Measurements from ENCODE around the gene RBMX2. TPM values are rescaled to one million over a fixed set of nuclear protein-coding genes. Genes with fewer than 3 reads are reported as not detected.

The RBMX2 gene
- total and polyA plus RNA-seq, 2 of the 13 experiments (the other 11 are each of a cell fraction or from before 2014, with no cell fraction given) = 13.9 to 24.4 TPM

DNA sequence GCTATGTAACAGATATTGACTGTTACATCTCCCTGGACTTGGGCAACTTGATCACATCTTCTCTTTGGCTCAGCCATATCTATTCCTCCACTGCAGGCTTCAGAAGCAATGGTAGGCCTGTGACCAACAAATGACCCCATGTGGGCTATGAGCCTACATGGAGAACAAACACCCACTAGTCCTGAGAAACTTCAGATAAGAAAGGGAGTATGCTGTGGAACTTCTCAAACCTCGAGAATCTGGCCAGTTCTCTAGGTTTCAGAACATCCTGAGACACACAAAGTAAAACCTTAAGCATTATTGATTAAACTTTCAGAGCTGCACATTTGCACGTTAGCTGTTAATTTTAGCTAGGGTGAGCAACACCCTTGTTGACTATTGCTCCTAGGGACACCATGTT lies 16.3 kb downstream of the RBMX2 start:
- no peak overlapping the region for H3K27ac ChIP-seq (ENCODE audit: extremely low read length, insufficient read depth, low read length)
- H3K27me3 ChIP-seq (ENCODE audit: control insufficient read depth in 1 of 2, insufficient read depth in 2 of 2, low read length in 2 of 2) = no peaks in the 10 kb centered on the region
- no peaks in the 10 kb centered on the region for H3K9me3 ChIP-seq (ENCODE audit: low read length)
- no peak overlapping the region for H3K9ac ChIP-seq (ENCODE audit: insufficient read depth, low read depth, low read length)
- H3K4me3 ChIP-seq (replicated peaks in 1 of 3; ENCODE audit: insufficient read depth in 1 of 3, low read depth in 2 of 3, low read length in 3 of 3) = no peak overlapping the region
- H3K4me1 ChIP-seq (ENCODE audit: insufficient read depth, low read length) = no peaks in the 10 kb centered on the region
- H4K20me1 ChIP-seq (ENCODE audit: insufficient read depth, low read length) = no peaks in the 10 kb centered on the region
- no TSS peak for BruUV-seq (replicated peaks)
- H3K36me3 ChIP-seq (replicated peaks in 1 of 2; ENCODE audit: control insufficient read depth in 1 of 2, insufficient read depth in 2 of 2, low read length in 2 of 2) = no peaks in the 10 kb centered on the region
- intact Hi-C loops (cut with micrococcal nuclease; ENCODE audit: unreplicated experiment) = no loop called here
- WGBS (ENCODE audit: low lambda C conversion rate) = 17% methylated on average over 1 of the region's 2 CpGs
- POLR2A ChIA-PET = interaction anchor here (0.6 kb wide), 1 partner anchor 257 kb away, joined by 3 read pairs; no protein-coding TSS in a partner anchor
- TF ChIP-seq, protein P1, sequence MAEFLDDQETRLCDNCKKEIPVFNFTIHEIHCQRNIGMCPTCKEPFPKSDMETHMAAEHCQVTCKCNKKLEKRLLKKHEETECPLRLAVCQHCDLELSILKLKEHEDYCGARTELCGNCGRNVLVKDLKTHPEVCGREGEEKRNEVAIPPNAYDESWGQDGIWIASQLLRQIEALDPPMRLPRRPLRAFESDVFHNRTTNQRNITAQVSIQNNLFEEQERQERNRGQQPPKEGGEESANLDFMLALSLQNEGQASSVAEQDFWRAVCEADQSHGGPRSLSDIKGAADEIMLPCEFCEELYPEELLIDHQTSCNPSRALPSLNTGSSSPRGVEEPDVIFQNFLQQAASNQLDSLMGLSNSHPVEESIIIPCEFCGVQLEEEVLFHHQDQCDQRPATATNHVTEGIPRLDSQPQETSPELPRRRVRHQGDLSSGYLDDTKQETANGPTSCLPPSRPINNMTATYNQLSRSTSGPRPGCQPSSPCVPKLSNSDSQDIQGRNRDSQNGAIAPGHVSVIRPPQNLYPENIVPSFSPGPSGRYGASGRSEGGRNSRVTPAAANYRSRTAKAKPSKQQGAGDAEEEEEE (CRISPR knock-in tag; IDR thresholded peaks at IDR 0.05; ENCODE audit: borderline replicate concordance) = no peak
- TF ChIP-seq CCDC6 (CRISPR knock-in tag; IDR thresholded peaks at IDR 0.05) (no peak), ZNF792 (CRISPR knock-in tag; IDR thresholded peaks at IDR 0.05) (no peak), SSRP1 (CRISPR knock-in tag; IDR thresholded peaks at IDR 0.05) (no peak), ZNF883 (CRISPR knock-in tag; IDR thresholded peaks at IDR 0.05; ENCODE audit: not compliant biosample characterization) (no peak), IKZF4 (CRISPR knock-in tag; IDR thresholded peaks at IDR 0.05; ENCODE audit: borderline replicate concordance, low read depth, not compliant biosample characterization) (no peak), ZNF143 (CRISPR knock-in tag; IDR thresholded peaks at IDR 0.05) (no peak), KDM5B (CRISPR knock-in tag; IDR thresholded peaks at IDR 0.05; ENCODE audit: borderline replicate concordance) (no peak)
- TF ChIP-seq, protein P2, sequence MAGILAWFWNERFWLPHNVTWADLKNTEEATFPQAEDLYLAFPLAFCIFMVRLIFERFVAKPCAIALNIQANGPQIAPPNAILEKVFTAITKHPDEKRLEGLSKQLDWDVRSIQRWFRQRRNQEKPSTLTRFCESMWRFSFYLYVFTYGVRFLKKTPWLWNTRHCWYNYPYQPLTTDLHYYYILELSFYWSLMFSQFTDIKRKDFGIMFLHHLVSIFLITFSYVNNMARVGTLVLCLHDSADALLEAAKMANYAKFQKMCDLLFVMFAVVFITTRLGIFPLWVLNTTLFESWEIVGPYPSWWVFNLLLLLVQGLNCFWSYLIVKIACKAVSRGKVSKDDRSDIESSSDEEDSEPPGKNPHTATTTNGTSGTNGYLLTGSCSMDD (CRISPR knock-in tag; IDR thresholded peaks at IDR 0.05) = no peak
- TF ChIP-seq, protein P3, sequence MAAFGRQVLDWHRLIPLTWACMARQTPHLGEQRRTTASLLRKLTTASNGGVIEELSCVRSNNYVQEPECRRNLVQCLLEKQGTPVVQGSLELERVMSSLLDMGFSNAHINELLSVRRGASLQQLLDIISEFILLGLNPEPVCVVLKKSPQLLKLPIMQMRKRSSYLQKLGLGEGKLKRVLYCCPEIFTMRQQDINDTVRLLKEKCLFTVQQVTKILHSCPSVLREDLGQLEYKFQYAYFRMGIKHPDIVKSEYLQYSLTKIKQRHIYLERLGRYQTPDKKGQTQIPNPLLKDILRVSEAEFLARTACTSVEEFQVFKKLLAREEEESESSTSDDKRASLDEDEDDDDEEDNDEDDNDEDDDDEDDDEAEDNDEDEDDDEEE (CRISPR knock-in tag; IDR thresholded peaks at IDR 0.05) = no peak
- TF ChIP-seq, protein P4, sequence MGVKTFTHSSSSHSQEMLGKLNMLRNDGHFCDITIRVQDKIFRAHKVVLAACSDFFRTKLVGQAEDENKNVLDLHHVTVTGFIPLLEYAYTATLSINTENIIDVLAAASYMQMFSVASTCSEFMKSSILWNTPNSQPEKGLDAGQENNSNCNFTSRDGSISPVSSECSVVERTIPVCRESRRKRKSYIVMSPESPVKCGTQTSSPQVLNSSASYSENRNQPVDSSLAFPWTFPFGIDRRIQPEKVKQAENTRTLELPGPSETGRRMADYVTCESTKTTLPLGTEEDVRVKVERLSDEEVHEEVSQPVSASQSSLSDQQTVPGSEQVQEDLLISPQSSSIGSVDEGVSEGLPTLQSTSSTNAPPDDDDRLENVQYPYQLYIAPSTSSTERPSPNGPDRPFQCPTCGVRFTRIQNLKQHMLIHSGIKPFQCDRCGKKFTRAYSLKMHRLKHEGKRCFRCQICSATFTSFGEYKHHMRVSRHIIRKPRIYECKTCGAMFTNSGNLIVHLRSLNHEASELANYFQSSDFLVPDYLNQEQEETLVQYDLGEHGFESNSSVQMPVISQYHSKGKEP (CRISPR knock-in tag; IDR thresholded peaks at IDR 0.05) = no peak
- CTCF ChIA-PET (ENCODE audit: low intra/inter-chr PET ratio, low total read pairs) = no interaction called here
- H3K4me2 ChIP-seq (ENCODE audit: low read depth, low read length) = no peak overlapping the region
- ATAC-seq = no peak
- no peak overlapping the region for H2AFZ ChIP-seq (ENCODE audit: low read length)
- DNase-seq (ENCODE audit: low spot score) = no peak
- H3K79me2 ChIP-seq (ENCODE audit: insufficient read depth, low read length) = no peaks in the 10 kb centered on the region
- FAIRE-seq = no peak
- in situ Hi-C loops (cut with HindIII; ENCODE audit: extremely low pct_ligation_motif_present, low pct_unique_long_range_greater_than_20kb) = no loop called here
